Progenitor cell of endocrine pancreas (in vitro differentiated cells): ENCODE results near the gene MARCHF3. TPM values are rescaled to one million over a fixed set of nuclear protein-coding genes. Genes with fewer than 3 reads are reported as not detected.

Experiments used
- DNase-seq: peaks from one replicate; pipeline ENCODE4 v3.0.0; 2021; ENCODE audit warnings: low spot score; ENCODE audit not compliant: unreplicated experiment
- H3K27ac Mint-ChIP-seq: 2 replicates; pipeline ENCODE4 v1.8.0; 2021; ENCODE audit warnings: mild to moderate bottlenecking, moderate library complexity, mixed read lengths
- H3K27me3 Mint-ChIP-seq: 2 replicates; pipeline ENCODE4 v1.8.0; 2021; ENCODE audit warnings: mixed read lengths
- H3K36me3 Mint-ChIP-seq: 2 replicates; pipeline ENCODE4 v1.8.0; 2022; ENCODE audit warnings: mixed read lengths; ENCODE audit not compliant: insufficient read depth
- H3K4me1 Mint-ChIP-seq: 2 replicates; pipeline ENCODE4 v1.8.0; 2021; ENCODE audit warnings: low read depth, mixed read lengths
- H3K4me3 Mint-ChIP-seq: 2 replicates; pipeline ENCODE4 v1.8.0; 2021; ENCODE audit warnings: low read depth, mild to moderate bottlenecking, moderate library complexity, mixed read lengths
- H3K9me3 Mint-ChIP-seq: 2 replicates; pipeline ENCODE4 v1.8.0; 2021; ENCODE audit warnings: low read depth, mixed read lengths
- total RNA-seq: library from RNA; stranded (reverse); gene quantifications from 2 replicates; pipeline ENCODE4 v1.2.1, GENCODE V29; 2021
- TF ChIP-seq, protein P1 (sequence below): fragments of 200-600 bp; sonication (generic); IDR thresholded peaks from one replicate; pipeline ENCODE4 v1.5.0; 2021; ENCODE audit warnings: antibody characterized with exemption, mild to moderate bottlenecking; ENCODE audit not compliant: unreplicated experiment

The MARCHF3 gene
- total RNA-seq, 1 donor from 2014 or later, result 11.6 TPM

DNA sequence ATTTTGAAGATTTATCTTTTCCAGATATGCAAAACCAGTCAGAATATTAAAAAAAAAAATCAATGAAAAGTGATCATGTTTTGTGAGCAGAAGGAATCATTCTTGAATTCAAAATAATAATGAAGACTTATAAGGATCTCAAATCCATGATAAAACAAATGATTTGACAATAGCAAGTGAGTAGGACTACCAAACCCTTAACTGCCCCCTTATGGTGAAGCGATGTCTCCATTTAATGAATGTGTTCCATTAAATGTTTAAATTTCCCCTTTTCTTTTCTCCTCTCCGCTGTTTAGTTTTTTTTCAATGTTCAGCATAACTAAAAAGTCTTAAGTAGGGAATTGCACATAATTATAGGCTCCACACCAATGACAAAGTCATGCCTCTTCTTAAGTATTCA, 12.2 kb upstream of the MARCHF3 start:
- H3K27me3 Mint-ChIP-seq, result peaks cover 14% of the 10 kb centered on the region
- no peaks in the 10 kb centered on the region for H3K9me3 Mint-ChIP-seq
- TF ChIP-seq, protein P1, sequence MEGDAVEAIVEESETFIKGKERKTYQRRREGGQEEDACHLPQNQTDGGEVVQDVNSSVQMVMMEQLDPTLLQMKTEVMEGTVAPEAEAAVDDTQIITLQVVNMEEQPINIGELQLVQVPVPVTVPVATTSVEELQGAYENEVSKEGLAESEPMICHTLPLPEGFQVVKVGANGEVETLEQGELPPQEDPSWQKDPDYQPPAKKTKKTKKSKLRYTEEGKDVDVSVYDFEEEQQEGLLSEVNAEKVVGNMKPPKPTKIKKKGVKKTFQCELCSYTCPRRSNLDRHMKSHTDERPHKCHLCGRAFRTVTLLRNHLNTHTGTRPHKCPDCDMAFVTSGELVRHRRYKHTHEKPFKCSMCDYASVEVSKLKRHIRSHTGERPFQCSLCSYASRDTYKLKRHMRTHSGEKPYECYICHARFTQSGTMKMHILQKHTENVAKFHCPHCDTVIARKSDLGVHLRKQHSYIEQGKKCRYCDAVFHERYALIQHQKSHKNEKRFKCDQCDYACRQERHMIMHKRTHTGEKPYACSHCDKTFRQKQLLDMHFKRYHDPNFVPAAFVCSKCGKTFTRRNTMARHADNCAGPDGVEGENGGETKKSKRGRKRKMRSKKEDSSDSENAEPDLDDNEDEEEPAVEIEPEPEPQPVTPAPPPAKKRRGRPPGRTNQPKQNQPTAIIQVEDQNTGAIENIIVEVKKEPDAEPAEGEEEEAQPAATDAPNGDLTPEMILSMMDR, result no peak
- H3K4me1 Mint-ChIP-seq, result peaks cover 9% of the 10 kb centered on the region
- no peak for DNase-seq
- H3K4me3 Mint-ChIP-seq, result no peak overlapping the region
- no peaks in the 10 kb centered on the region for H3K36me3 Mint-ChIP-seq
- no peak overlapping the region for H3K27ac Mint-ChIP-seq

DNA sequence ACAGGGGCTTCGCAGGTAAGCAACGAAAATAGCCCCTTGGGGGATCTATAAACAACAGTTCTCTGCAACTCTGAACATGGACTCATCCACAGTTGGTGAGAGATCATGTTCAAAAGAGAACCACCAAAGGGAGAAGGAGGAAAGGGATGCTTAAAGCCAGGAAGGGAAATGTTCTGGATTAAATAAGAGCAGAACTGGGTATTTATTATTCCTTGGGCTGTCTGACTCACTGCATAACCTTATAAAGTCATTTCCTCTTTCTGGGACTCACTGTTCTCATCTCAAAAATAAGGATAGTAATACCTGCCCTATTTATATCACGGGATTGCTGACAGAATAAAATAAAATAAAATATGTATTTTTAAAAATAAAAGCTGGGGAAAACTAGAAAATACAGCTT, 11.2 kb upstream of the MARCHF3 start:
- Mint-ChIP-seq H3K4me3 (no peak overlapping the region), H3K4me1 (peaks cover 9% of the 10 kb centered on the region), H3K9me3 (no peaks in the 10 kb centered on the region), H3K27me3 (peaks cover 18% of the 10 kb centered on the region), H3K27ac (no peak overlapping the region), H3K36me3 (no peaks in the 10 kb centered on the region)
- no peak for DNase-seq
- TF ChIP-seq, protein P1, result no peak

DNA sequence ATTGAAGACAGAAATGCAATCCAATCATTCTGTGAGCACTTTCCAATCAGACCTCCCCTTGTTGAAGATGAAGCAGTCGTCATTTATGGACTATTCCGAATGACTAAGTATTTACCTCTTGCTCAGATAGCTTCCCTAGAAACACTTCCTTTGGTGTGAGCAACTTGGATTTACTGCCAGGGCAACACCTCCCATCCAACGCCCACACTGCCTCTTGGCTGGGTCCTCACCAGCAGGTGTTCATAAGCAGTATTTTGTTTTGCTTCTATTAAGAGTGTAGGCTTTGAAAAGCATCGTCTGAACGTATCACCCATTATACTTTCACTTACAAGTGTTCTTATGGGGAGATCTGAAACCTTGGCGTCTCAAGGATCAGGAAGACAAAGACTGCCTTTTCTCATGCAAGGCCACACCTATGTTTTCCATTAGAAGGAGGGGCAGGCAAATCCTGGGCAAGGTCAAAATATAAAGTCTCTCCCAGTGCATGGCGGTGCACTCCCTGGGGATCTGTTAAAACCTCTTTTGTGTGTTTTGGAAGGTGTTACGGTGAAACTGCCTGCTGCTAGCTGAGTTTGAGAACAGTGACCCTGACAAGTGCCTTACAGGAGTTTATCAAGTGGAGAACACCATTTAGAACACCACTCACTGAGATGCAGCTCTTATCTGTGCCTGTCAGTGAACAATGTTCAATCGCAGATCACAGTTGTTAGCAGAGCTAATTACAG, 10.6 kb upstream of the MARCHF3 start:
- Mint-ChIP-seq H3K36me3 (no peaks in the 10 kb centered on the region), H3K4me3 (no peak overlapping the region), H3K27me3 (peaks cover 22% of the 10 kb centered on the region), H3K9me3 (no peaks in the 10 kb centered on the region), H3K27ac (no peak overlapping the region), H3K4me1 (peaks cover 9% of the 10 kb centered on the region)
- no peak for DNase-seq
- TF ChIP-seq, protein P1, result no peak

DNA sequence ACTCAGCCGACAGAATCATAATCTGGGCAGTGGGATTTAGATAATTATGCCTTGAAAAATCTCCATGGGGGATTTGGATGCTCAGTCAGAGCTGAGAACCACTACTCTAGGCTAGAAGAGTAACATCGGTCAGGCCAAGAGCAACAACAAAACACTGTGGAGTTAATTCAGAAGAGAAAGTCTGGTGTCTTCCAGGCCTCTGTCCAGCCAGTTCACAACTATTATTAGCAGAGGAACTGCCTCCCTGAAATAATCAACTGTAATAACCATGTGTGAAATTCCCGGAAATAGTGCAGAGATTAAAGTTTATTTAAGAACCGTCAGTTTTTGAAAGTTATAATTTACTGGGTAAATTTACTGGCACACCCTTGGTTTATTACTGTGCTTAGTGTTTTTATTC, 8.2 kb upstream of the MARCHF3 start:
- no peak overlapping the region for H3K4me3 Mint-ChIP-seq
- H3K36me3 Mint-ChIP-seq, result no peaks in the 10 kb centered on the region
- no peak overlapping the region for H3K27ac Mint-ChIP-seq
- DNase-seq, result no peak
- H3K9me3 Mint-ChIP-seq, result no peaks in the 10 kb centered on the region
- TF ChIP-seq, protein P1, result no peak
- peaks cover 9% of the 10 kb centered on the region for H3K4me1 Mint-ChIP-seq
- peaks cover 40% of the 10 kb centered on the region for H3K27me3 Mint-ChIP-seq

DNA sequence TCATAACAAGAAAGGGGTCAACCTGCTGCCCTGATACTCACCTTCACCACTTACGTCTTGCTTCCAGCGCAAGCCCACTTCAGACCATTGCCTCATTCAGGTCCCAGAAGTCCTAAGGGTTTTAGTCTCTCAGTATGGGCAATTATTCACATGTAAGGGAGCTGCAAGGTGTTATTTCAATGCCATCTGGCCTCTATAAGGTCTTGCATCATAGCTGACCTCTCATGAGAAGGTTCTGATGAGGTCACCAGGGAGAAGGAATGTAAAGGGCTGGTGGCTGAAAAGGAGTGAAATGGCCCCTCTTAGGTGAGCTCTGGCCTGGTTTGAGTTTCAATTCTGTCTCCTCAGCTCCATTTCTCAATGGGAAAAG, 1.5 kb upstream of the MARCHF3 start:
- peaks cover 41% of the 10 kb centered on the region for H3K27me3 Mint-ChIP-seq

More for the DNA sequence above, 1.5 kb upstream of the MARCHF3 start:
- Mint-ChIP-seq H3K9me3 (no peaks in the 10 kb centered on the region), H3K27ac (peak overlapping the region; percentile 8), H3K4me1 (peaks cover 17% of the 10 kb centered on the region), H3K4me3 (peak overlapping the region; percentile 90), H3K36me3 (no peaks in the 10 kb centered on the region)
- DNase-seq, result no peak
- TF ChIP-seq, protein P1, result no peak
